NCI-H524 treated with DMSO at 0.1 percent for 48 hours (cell line): ENCODE data around the gene TMEM244.
"Not testable (repeated sequence)": the region's sequence is repeated elsewhere in the genome, so short reads cannot be mapped to it uniquely, and the experiment has no call there.

Experiments
- DNase-seq: peaks from one replicate; lab custom pipeline; 2025; lab: John Stamatoyannopoulos, UW

TMEM244 gene, protein sequence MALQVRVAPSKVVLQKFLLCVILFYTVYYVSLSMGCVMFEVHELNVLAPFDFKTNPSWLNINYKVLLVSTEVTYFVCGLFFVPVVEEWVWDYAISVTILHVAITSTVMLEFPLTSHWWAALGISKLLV

DNA sequence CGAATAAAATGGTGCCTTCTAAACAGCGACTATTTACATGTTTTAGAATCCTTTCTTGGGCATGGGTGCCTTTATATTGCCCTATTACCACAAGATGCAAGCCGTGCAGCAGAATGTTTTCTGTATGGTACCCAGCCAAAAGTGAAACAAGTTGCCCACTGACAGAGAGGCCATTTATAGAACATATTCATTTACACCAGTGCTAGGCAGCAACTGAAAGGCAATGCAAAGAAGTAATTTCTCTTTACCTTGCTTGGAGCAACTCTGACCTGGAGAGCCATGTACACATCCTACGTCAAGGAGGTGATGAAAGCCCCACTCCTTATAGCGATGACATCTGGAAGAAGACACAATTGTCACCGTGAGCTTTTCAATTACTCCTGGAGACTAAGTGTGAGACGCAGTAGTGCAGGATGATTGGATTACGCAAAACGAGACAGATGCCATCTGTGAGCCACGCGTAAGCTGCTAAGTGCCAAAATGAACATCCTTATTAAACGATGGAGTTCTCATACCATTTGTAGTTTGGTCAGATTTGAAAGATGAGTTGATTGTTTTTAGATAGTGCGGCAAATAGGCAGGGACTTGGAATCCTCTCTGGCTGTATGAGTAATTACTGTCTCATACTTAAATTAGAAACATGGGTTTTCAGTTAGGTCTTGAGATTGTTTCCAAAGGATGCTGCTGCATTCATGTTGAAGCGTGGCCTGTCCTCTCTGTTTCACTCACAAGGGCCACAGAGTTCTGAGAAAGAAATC is at the start of gene TMEM244:
Gene TMEM244 (minus strand): TSS at position 408 of the 758 bp plus-strand sequence. CDS start 127 bp downstream, at position 281.
- peak; percentile 96 for DNase-seq

- DNase-seq: no peak
Observed at GRCh38 chr6:129908858-129909257, 47.7 kb upstream of the TMEM244 start.

- no peak for DNase-seq
Observed at GRCh38 chr6:129908356-129908755, 47.2 kb upstream of the TMEM244 start.

GRCh38 chr6:129906515-129907077 is 45.5 kb upstream of the TMEM244 start:
- DNase-seq: no peak

DNA sequence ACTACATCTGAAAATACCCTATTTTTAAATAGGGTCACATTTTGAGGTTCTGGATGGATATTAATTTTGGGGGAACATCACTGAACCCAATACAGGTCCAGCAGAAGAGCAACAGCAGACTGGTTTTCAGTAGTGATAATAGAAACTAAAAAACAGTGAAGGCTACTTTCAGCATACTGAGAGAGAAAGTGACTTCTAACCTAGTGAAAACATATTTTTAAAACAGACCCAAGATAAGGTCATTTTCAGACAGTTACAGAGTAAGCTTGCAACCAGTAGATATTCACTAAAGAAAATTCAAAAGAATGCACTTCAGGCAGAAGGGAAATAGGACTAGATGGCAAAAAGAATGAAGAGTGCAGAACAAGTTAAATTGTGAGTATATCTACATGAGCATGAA is 42.0 kb upstream of the TMEM244 start:
- DNase-seq: no peak

- no peak for DNase-seq
Observed at GRCh38 chr6:129902681-129903080, 41.6 kb upstream of the TMEM244 start.

DNA sequence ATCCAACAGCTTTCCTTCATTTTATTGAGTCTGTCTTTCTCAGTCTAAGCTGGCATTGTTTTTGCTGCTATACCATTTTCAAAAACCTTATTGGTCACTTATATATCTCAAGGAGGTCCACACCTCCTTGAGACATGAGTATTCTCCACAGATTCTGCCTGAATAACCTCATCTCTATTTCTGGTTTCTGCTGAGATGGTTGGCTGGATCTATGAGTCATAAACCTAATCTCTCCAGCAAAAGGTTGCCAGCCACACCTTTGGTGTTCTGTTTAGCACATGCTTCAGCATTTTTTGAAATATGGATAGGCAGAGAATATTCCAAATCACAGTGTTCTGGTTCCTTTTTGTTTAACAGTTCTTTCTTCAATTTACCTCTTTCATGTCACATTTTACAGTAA is 40.8 kb upstream of the TMEM244 start:
- DNase-seq: no peak

DNA sequence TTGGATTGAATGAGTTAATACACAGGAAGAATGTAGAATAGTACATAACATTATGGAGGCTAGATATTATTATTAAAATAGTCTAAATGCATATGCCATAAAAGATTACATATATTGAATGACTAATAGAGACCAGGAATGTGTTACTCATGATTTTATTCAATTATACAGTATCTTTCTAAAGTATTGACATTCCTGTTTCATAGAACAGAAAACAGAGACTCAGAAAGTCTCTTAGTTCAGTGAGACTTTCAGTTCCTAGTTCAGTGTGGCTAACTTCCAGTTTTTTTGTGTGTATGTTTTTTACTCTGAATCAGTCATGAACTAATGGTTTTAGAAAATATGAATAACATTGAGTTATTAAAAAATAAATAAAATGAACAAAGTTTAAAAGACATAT is 34.6 kb upstream of the TMEM244 start:
- DNase-seq: no peak

DNA sequence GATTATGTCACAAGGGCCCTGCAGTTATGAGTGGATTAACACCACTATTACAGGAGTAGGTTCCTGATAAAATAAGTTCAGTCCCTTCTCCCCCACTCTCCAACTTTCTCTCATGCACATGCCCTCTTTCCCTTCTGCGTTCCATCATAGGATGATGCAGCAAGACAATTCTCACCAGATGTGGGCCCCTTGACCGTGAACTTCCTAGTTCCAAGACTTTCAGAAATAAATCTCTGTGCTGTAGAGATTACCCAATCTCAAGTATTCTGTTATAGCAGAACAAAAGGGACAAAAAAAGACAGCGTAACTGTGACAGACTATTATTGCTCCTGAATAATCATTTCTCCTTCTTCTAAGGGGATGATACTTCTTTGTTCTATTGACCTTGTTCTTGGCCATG is 33.8 kb upstream of the TMEM244 start:
- no peak for DNase-seq

- no peak for DNase-seq
Observed at GRCh38 chr6:129893640-129894039, 32.5 kb upstream of the TMEM244 start.

DNA sequence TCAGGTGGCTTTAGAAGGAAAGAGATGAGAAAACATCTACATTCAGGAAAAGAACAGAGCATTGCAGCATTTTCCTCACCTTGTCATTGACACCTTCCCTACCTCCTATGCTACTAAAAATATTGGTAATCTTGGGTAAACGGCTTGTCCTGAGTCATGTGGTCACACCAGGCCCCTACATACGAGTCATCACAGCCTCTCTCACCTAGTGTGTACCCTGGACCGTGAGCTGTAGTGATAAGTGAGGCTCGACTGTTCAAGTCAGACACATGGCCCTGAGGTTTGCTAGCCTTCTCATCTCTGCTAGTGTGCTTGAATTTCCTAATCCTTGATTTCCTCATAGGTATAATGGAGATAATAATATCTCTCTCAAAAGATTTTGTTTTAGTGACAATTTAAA is 29.6 kb upstream of the TMEM244 start:
- no peak for DNase-seq

DNA sequence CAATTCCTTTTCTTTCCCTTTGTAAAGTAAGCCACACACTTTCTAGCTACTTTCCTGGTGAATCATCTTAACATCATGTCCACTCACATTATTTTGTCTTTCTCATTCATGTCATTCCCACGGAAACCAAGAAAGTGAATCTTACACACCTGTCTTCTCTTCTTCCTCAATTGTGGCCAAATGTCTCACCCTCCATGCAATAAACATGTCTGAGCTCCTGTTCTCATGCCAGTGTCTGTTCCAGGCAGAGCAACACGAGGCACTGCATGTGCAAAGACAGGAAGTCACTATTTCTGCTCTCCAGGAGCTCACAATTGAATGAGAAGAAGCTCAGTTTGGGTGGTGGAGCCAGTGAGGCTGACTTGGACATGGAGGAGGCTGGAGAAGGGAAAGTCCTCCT is 29.0 kb upstream of the TMEM244 start:
- no peak for DNase-seq

DNA sequence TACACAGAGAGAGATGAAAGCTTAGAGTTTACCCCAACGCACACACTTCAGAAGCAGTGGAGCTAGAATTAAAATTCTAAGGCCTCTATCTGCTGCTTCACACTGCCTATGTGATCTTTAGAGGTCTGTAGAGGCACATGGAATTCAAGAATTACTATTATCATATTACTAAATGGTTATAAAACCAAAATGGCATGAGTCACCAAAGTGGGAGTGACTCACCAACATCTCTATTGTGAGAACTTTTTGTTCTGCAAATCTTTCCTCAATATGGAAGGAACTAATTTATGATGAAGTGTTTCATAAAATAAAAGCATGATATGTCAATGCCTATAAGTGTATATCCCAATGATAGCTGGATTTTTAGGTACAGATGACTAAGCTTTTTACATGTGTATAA is 28.5 kb upstream of the TMEM244 start:
- DNase-seq: no peak

DNA sequence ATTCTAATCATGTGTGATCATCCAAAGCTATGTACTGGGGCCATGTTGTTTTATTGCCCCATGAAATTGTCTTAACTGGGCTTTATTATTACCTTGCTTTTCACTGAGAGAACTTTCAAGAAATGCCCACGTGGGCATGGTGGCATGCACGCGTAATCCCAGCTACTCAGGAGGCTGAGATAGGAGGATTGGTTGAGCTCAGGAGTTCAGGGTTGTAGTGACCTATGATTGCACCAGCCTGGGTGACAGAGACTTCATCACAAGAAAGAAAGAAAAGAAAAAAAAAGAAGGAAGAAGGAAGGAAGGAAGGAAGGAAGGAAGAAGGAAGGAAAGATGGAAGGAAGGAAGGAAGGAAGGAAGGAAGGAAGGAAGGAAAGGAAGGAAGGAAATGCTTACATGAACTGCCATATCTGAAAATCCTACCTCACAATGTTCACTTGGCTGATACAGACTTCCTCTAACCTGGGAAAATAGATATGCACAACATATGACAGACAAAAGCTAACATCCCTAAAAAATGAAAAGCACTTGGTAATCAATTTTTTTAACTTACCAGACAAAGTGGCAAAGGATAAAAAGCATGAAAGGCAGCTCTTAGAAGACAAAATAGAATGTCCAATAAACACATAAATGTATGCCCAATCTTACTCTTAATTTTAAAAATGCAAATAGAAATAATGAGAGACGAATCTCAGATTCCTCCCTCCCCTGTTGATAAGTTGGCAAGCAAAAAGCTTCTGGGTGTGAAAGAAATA is 25.5 kb upstream of the TMEM244 start:
- DNase-seq: no peak

- no peak for DNase-seq
Observed at GRCh38 chr6:129884211-129884610, 23.1 kb upstream of the TMEM244 start.

- DNase-seq: no peak
Observed at GRCh38 chr6:129882510-129883023, 21.5 kb upstream of the TMEM244 start.

DNA sequence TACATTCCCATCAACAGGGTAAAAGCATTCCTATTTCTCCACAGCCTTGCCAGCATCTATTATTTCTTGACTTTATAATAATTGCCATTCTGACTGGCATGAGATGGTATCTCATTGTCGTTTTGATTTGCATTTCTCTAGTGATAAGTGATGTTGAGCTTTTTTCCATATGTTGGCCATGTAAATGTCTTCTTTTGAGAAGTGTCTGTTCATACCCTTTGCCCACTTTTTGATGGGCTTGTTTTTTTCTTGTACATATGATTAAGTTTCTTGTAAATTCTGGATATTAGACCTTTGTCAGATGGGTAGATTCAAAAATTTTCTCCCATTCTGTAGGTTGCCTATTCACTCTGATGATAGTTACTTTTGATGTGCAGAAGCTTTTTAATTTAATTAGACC is 16.8 kb upstream of the TMEM244 start:
- not testable (repeated sequence) for DNase-seq

GRCh38 chr6:129875610-129876520 is 14.8 kb upstream of the TMEM244 start:
- DNase-seq: no peak

GRCh38 chr6:129874837-129875236 is 13.7 kb upstream of the TMEM244 start:
- no peak for DNase-seq

DNA sequence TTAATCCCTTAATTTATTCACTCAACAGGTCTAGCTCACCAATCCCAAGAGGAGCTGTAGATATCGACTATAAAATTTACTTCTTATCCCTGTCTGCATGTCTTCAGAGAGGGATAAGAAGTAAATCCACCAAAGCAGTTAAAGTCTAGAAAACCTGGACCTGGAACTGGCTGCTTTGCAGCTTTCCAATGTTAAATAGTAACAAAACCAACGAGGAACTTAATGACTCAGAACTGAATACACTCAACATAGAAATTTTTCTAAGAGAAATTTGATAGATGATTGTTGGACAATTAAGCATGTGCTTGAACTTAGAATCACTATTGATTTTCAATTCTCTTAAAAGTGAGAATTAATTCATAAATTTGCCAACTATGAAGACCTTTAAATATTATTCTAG is 11.5 kb upstream of the TMEM244 start:
- no peak for DNase-seq

GRCh38 chr6:129871221-129871620 is 10.1 kb upstream of the TMEM244 start:
- DNase-seq: no peak

DNA sequence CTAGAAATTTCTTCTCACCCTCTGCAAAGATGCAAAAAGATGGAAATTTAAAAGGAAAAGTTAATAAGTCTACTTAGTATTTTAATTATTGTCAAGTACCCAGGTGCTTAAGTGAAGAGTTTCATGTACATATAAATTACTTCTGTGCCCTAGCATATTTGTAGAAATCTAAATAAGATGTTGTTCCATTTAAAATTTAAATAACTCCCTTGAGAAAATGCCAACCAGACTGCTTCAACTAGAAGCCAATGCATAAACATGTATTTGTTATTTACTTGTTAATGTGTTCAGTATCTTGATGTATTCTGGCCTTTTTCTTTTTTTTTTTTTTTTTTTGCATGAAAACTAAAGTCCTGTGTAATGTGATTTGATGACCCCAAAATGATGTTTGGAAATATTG is 6.3 kb upstream of the TMEM244 start:
- DNase-seq: no peak
